Esophagus squamous epithelium (tissue), 4 donors: ENCODE data around the gene ETS1.

Experiments used
- CTCF ChIP-seq, 6 experiments: fragments of 450-650 bp in 4 of 6; fragments of 200-600 bp in 2 of 6; sonication (generic) in 2 of 6; IDR thresholded peaks; one replicate each; pipeline ENCODE4 v1.5.1; 2016 to 2019; ENCODE audit warnings: antibody characterized with exemption in 6 of 6, mild to moderate bottlenecking in 4 of 6, moderate library complexity in 4 of 6
- POLR2A ChIP-seq, 4 donors: fragments of 450-650 bp; IDR thresholded peaks; one replicate each; pipeline ENCODE4 v1.6.1; 2017; ENCODE audit warnings: antibody characterized with exemption in 4 of 4, mild to moderate bottlenecking in 4 of 4, moderate library complexity in 3 of 4

DNA sequence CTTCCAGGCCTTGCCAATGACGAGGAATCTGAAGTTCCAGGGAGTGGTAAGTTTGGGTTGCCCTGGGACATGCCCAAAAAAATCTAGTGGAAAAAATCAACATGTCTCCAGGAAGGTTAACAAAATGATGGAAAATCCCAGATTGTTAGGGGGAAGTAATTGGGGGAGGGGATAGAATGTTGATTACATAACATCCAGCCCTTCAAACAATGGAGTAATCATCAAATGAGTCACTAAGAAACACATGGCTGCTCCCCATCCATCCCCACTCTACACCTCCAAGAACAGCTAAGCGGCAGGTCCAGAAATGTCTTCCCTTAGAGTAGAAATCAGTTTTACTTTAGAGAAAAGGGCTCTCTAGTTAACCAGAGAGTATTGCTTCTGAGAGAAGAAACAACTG, 94.9 kb downstream of the ETS1 start:
- TF ChIP-seq POLR2A (IDR thresholded peaks at IDR 0.05) (no peak), CTCF (IDR thresholded peaks at IDR 0.05) (no peak)
